HCT116 (cell line): ENCODE results near the gene CDK8. TPM values are rescaled to one million over a fixed set of nuclear protein-coding genes. Genes with fewer than 3 reads are reported as not detected.

Source experiments
- ATAC-seq: fragments of 200-7000 bp; cut with Tn5 transposase; 2 replicates; pipeline ENCODE4 v1.9.1; 2020; ENCODE audit warnings: mild to moderate bottlenecking, moderate library complexity
- BruUV-seq: library from RNA; stranded (reverse); fragments of 400-500 nt; replicated peaks from 2 replicates; lab custom pipeline; 2021; lab: Mats Ljungman, UMichigan
- CTCF ChIA-PET: fragments of 300-600 bp; sonication (Branson Sonifier 250); formaldehyde crosslinking; loops from one replicate; lab custom pipeline; 2021; ENCODE audit warnings: antibody characterized with exemption; lab: Charles Lee
- POLR2A ChIA-PET: fragments of 300-600, 350-600 bp; sonication (Branson Sonifier 250); formaldehyde crosslinking; loops from one replicate; lab custom pipeline; 2021; ENCODE audit warnings: antibody characterized with exemption; lab: Charles Lee
- RAD21 ChIA-PET, 2 experiments: fragments of 300-600 bp; sonication (Branson Sonifier 250); formaldehyde crosslinking; loops; one replicate each; lab custom pipeline; 2023; ENCODE audit warnings: low total read pairs in 2 of 2; ENCODE audit not compliant: uncharacterized antibody in 2 of 2, unreplicated experiment in 2 of 2, low non-redundant PET in 1 of 2; lab: Charles Lee
- DNase-seq: peaks from one replicate; pipeline ENCODE4 v3.0.0-alpha.2; 2010; ENCODE audit warnings: low read depth, low spot score
- H2AFZ ChIP-seq: fragments of 200-600 bp; shearing (Covaris generic), sonication (generic); 2 replicates; pipeline ENCODE4 v1.6.1; 2017; ENCODE audit warnings: low read depth, mixed run types, mixed read lengths, antibody characterized with exemption, low read length; ENCODE audit not compliant: poor library complexity, severe bottlenecking
- H3K27ac ChIP-seq: 2 replicates; pipeline ENCODE4 v1.5.1; 2012; ENCODE audit warnings: low read depth, low read length
- H3K27me3 ChIP-seq: fragments of 200-600 bp; sonication (generic); 2 replicates; pipeline ENCODE4 v1.6.1; 2016; ENCODE audit warnings: mixed run types, low read length, mixed read lengths; ENCODE audit not compliant: insufficient read depth
- H3K36me3 ChIP-seq, 2 experiments: fragments of 200-500 bp in 1 of 2; fragments of 200-600 bp in 1 of 2; sonication (Bioruptor generic) in 1 of 2; sonication (generic) in 1 of 2; 2 replicates each; pipeline versions ENCODE4 v1.5.1 to v1.6.1; 2014 to 2016; ENCODE audit warnings: low read length in 2 of 2, inconsistent platforms in 1 of 2, mixed read lengths in 1 of 2, mixed run types in 1 of 2; ENCODE audit not compliant: insufficient read depth in 2 of 2, control insufficient read depth in 1 of 2
- H3K4me1 ChIP-seq, 2 experiments: fragments of 200-600 bp in 1 of 2; sonication (generic) in 1 of 2; 2 replicates each; pipeline versions ENCODE4 v1.5.1 to v1.6.1; 2012 to 2017; ENCODE audit warnings: low read length in 2 of 2, inconsistent platforms in 1 of 2, mild to moderate bottlenecking in 1 of 2, mixed read lengths in 1 of 2, mixed run types in 1 of 2, moderate library complexity in 1 of 2; ENCODE audit not compliant: insufficient read depth in 2 of 2, control insufficient read depth in 1 of 2
- H3K4me2 ChIP-seq: fragments of 200-600 bp; sonication (generic); 2 replicates; pipeline ENCODE4 v1.6.1; 2017; ENCODE audit warnings: mixed run types, low read length, mixed read lengths
- H3K4me3 ChIP-seq, 2 experiments: fragments of 200-600 bp in 1 of 2; sonication (generic) in 1 of 2; replicated peaks in 1 of 2; 2 replicates each; pipeline ENCODE4 v1.5.1; 2011 to 2016; ENCODE audit warnings: low read length in 2 of 2, control low read depth in 1 of 2, low read depth in 1 of 2, mild to moderate bottlenecking in 1 of 2, mixed read lengths in 1 of 2, mixed run types in 1 of 2
- H3K79me2 ChIP-seq: fragments of 200-600 bp; sonication (generic); 2 replicates; pipeline ENCODE4 v1.6.1; 2017; ENCODE audit warnings: mild to moderate bottlenecking, mixed run types, low read length, moderate library complexity, mixed read lengths; ENCODE audit not compliant: insufficient read depth
- H3K9ac ChIP-seq: fragments of 200-600 bp; sonication (generic); 2 replicates; pipeline ENCODE4 v1.6.1; 2016; ENCODE audit warnings: low read length, mixed read lengths
- H3K9me2 ChIP-seq: fragments of 200-600 bp; sonication (generic), shearing (Covaris generic); 2 replicates; pipeline ENCODE4 v1.6.1; 2017; ENCODE audit warnings: mixed run types, mild to moderate bottlenecking, moderate library complexity; ENCODE audit not compliant: insufficient read depth
- H3K9me3 ChIP-seq, 2 experiments: fragments of 200-500 bp in 1 of 2; fragments of 200-600 bp in 1 of 2; sonication (Bioruptor generic) in 1 of 2; sonication (generic) in 1 of 2; 2 replicates each; pipeline ENCODE4 v1.6.1; 2014 to 2017; ENCODE audit warnings: low read length in 2 of 2, mixed read lengths in 2 of 2, inconsistent platforms in 1 of 2, low read depth in 1 of 2, mild to moderate bottlenecking in 1 of 2, mixed run types in 1 of 2, moderate library complexity in 1 of 2; ENCODE audit not compliant: control insufficient read depth in 1 of 2, insufficient read depth in 1 of 2
- H4K20me1 ChIP-seq: fragments of 200-600 bp; sonication (generic), shearing (Covaris generic); 2 replicates; pipeline ENCODE4 v1.6.1; 2017; ENCODE audit warnings: mixed run types, mild to moderate bottlenecking, moderate library complexity; ENCODE audit not compliant: insufficient read depth
- ATF3 ChIP-seq: IDR thresholded peaks from 2 replicates; pipeline ENCODE4 v1.6.1; 2012
- CBX3 ChIP-seq: IDR thresholded peaks from 2 replicates; pipeline ENCODE4 v1.6.1; 2012; ENCODE audit warnings: low read depth
- CTCF ChIP-seq, 3 experiments: fragments of 200-600 bp in 1 of 3; sonication (generic) in 1 of 3; IDR thresholded peaks in 2 of 3; conservative IDR thresholded peaks in 1 of 3; 2 replicates each; pipeline ENCODE4 v1.5.1; 2012 to 2017; ENCODE audit warnings: low read depth in 2 of 3, low read length in 2 of 3, antibody characterized with exemption in 1 of 3, borderline replicate concordance in 1 of 3, control low read depth in 1 of 3, mild to moderate bottlenecking in 1 of 3, mixed read lengths in 1 of 3, mixed run types in 1 of 3, moderate library complexity in 1 of 3; ENCODE audit not compliant: insufficient read depth in 1 of 3
- EGR1 ChIP-seq: IDR thresholded peaks from 2 replicates; pipeline ENCODE4 v1.6.1; 2012; ENCODE audit warnings: low read depth
- EZH2 ChIP-seq: fragments of 200-600 bp; sonication (generic); IDR thresholded peaks from 2 replicates; pipeline ENCODE4 v1.6.1; 2017; ENCODE audit warnings: antibody characterized with exemption, mixed run types
- EZH2phosphoT487 ChIP-seq: fragments of 200-600 bp; IDR thresholded peaks from 2 replicates; pipeline ENCODE4 v1.6.1; 2018; ENCODE audit warnings: antibody characterized with exemption, borderline replicate concordance
- FOSL1 ChIP-seq: IDR thresholded peaks from 2 replicates; pipeline ENCODE4 v1.6.1; 2012; ENCODE audit warnings: low read depth
- MAX ChIP-seq: IDR thresholded peaks from 2 replicates; pipeline ENCODE4 v1.6.1; 2012
- POLR2A ChIP-seq: IDR thresholded peaks from 2 replicates; pipeline ENCODE4 v1.7.0; 2011; ENCODE audit warnings: borderline replicate concordance; ENCODE audit not compliant: insufficient read depth, insufficient read length; ENCODE audit errors: extremely low read depth
- REST ChIP-seq: IDR thresholded peaks from 2 replicates; pipeline ENCODE4 v1.6.1; 2012; ENCODE audit warnings: low read depth
- SIN3A ChIP-seq: IDR thresholded peaks from 2 replicates; pipeline ENCODE4 v1.6.1; 2012; ENCODE audit warnings: low read depth
- SRF ChIP-seq: IDR thresholded peaks from 2 replicates; pipeline ENCODE4 v1.6.1; 2012; ENCODE audit warnings: low read depth
- ZBTB33 ChIP-seq: IDR thresholded peaks from 2 replicates; pipeline ENCODE4 v1.6.1; 2011; ENCODE audit warnings: mild to moderate bottlenecking, low read length, moderate library complexity; ENCODE audit not compliant: insufficient replicate concordance; ENCODE audit errors: extremely low read depth
- ZFX ChIP-seq: fragments of 450-650 bp; IDR thresholded peaks from 2 replicates; pipeline ENCODE4 v1.6.1; 2017
- ZNF274 ChIP-seq: fragments of 200-500 bp; sonication (Bioruptor generic); IDR thresholded peaks from 2 replicates; pipeline ENCODE4 v1.6.1; 2014; ENCODE audit warnings: mild to moderate bottlenecking, low read depth, low read length, inconsistent platforms
- intact Hi-C: fragments of 100-400 bp; cut with micrococcal nuclease; formaldehyde crosslinking; loops from 2 replicates; pipeline ENCODE4 v1.10.0; 2022
- total RNA-seq: library from RNA; stranded (reverse); gene quantifications from one replicate; pipeline ENCODE4 v1.2.1, GENCODE V29; 2021; ENCODE audit not compliant: unreplicated experiment

CDK8 gene
- total RNA-seq, 1 experiment from 2014 or later: 23.8 TPM

GRCh38 chr13:26412936-26413716, 159.2 kb downstream of the CDK8 start:
- no peaks in the 10 kb centered on the region for H3K9me2 ChIP-seq
- no peak overlapping the region for H3K4me2 ChIP-seq
- H3K4me1 ChIP-seq: no peaks in the 10 kb centered on the region
- no peak overlapping the region for H2AFZ ChIP-seq
- CTCF ChIA-PET: no interaction called here
- POLR2A ChIA-PET: no interaction called here
- no peaks in the 10 kb centered on the region for H3K9me3 ChIP-seq
- no peak overlapping the region for H3K9ac ChIP-seq
- H3K27ac ChIP-seq: no peak overlapping the region
- no peaks in the 10 kb centered on the region for H4K20me1 ChIP-seq
- TF ChIP-seq ZBTB33 (no peak), EZH2 (no peak), CBX3 (no peak), ZFX (no peak), SRF (no peak), SIN3A (no peak), EGR1 (no peak), CTCF (IDR thresholded peaks at IDR 0.05 in 2 of 3, conservative IDR thresholded peaks at IDR 0.05 in 1 of 3; ENCODE audit: borderline replicate concordance in 1 of 3, insufficient read depth in 1 of 3, low read depth in 2 of 3, low read length in 2 of 3) (no peak), FOSL1 (no peak), ZNF274 (no peak), EZH2phosphoT487 (no peak), ATF3 (no peak), POLR2A (no peak), REST (no peak), MAX (no peak)
- H3K36me3 ChIP-seq: no peaks in the 10 kb centered on the region
- H3K27me3 ChIP-seq: no peaks in the 10 kb centered on the region
- intact Hi-C loops: no loop called here
- H3K4me3 ChIP-seq: no peak overlapping the region
- DNase-seq (no peak), ATAC-seq (no peak)
- RAD21 ChIA-PET: no interaction called here
- H3K79me2 ChIP-seq: no peaks in the 10 kb centered on the region
- BruUV-seq: no TSS peak
